ENCODE measurements around the gene TBK1. TPM values are rescaled to one million over a fixed set of nuclear protein-coding genes. Genes with fewer than 3 reads are reported as not detected.
"Not testable (repeated sequence)": the region's sequence is repeated elsewhere in the genome, so short reads cannot be mapped to it uniquely, and the experiment has no call there.

TBK1 gene
- total and polyA plus RNA-seq, 2 of the 13 experiments (the other 11 are each of a cell fraction or from before 2014, with no cell fraction given), result 10.3 to 25.2 TPM

DNA sequence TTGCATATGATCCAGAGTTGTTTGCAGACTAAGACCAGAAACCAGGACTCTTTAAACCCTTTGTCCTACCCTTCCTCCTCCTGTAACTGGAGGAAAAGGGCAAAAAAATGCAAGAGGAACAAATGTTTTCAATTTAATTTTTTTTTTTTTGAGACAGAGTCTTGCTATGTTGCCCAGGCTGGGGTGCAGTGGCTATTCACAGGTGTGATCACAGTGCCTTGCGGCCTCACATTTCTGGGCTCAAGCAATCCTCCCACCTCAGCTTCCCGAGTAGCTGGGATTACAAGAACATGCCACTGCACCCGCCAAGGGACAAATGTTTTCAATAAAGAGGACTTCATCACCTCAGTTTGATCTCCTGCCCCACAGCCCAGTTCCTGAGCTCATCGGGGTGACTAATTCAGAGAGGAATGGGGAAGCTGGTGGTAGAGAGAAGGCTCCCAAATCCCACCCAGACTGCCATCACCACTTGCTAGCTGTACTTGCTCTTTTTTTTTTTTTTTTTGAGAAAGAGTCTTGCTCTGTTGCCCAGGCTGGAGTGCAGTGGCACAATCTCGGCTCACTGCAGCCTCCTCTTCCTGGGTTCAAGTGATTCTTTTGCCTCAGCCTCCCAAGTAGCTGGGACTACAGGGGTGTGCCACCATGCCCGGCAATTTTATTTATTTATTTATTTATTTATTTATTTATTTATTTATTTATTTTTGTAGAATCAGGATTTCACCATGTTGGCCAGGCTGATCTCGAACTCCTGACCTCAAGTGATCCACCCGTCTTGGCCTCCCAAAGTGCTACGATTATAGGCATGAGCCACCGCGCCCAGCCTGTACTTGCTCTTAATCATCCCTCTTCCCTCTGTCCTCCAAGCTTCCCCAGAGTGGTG is 71.9 kb downstream of the TBK1 start:
- H3K4me3 ChIP-seq (replicated peaks in 1 of 3; ENCODE audit: insufficient read depth in 1 of 3, low read depth in 2 of 3, low read length in 3 of 3); H3K27me3 ChIP-seq (ENCODE audit: control insufficient read depth in 1 of 2, insufficient read depth in 2 of 2, low read length in 2 of 2); CTCF ChIA-PET (ENCODE audit: low intra/inter-chr PET ratio, low total read pairs); DNase-seq (ENCODE audit: low spot score); H3K79me2 ChIP-seq (ENCODE audit: insufficient read depth, low read length); H3K9ac ChIP-seq (ENCODE audit: insufficient read depth, low read depth, low read length); H4K20me1 ChIP-seq (ENCODE audit: insufficient read depth, low read length); POLR2A ChIA-PET; H3K36me3 ChIP-seq (replicated peaks in 1 of 2; ENCODE audit: control insufficient read depth in 1 of 2, insufficient read depth in 2 of 2, low read length in 2 of 2); in situ Hi-C loops (cut with HindIII; ENCODE audit: extremely low pct_ligation_motif_present, low pct_unique_long_range_greater_than_20kb); H3K9me3 ChIP-seq (ENCODE audit: low read length); H3K4me1 ChIP-seq (ENCODE audit: insufficient read depth, low read length); FAIRE-seq; intact Hi-C loops (cut with micrococcal nuclease; ENCODE audit: unreplicated experiment); H3K27ac ChIP-seq (ENCODE audit: extremely low read length, insufficient read depth, low read length); H2AFZ ChIP-seq (ENCODE audit: low read length); BruUV-seq (replicated peaks); ATAC-seq; H3K4me2 ChIP-seq (ENCODE audit: low read depth, low read length): not testable (repeated sequence)
- 68% methylated on average over 11 of the region's 11 CpGs for WGBS (ENCODE audit: low lambda C conversion rate)

DNA sequence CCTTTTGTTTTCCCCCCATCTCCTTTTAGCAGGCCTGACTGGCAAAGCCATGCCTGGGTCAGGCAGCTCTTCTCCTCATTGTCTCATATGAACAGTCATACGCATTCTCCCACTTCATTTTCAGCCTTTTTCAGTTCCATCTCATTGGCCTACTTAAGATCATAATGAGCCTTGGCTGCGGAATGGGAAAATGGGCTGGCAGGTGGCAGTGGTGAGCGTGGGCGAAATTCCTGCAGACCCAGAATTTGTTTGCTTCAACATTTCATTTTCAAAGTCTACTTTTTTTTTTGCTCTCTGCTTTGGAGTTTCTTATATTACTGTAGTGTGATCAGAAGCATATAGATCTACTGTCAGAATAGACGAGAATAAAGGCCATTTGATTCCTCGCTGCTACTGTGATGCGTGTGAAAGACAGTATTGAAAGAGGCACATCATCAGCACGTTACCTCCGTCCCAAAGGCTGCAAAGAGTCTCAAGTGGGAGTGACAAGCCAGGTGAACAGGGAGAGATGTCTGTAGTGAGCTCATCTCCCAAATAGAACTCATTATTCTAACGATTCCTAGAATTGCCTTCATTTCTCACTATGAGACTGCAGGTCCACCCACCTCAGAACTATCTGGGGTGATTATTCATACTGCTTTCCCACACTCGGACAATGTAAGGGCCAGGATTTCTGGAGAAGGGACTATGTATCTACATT is 73.7 kb downstream of the TBK1 start:
- Histone ChIP-seq H4K20me1 (ENCODE audit: insufficient read depth, low read length) (no peaks in the 10 kb centered on the region), H3K9ac (ENCODE audit: insufficient read depth, low read depth, low read length) (no peak overlapping the region), H3K9me3 (ENCODE audit: low read length) (no peaks in the 10 kb centered on the region), H3K4me2 (ENCODE audit: low read depth, low read length) (no peak overlapping the region), H3K27me3 (ENCODE audit: control insufficient read depth in 1 of 2, insufficient read depth in 2 of 2, low read length in 2 of 2) (0 out of 5 replicates have a peak, but pooled peaks cover 0 to 2% of the 10 kb centered on the region in 2 experiments), H3K36me3 (replicated peaks in 1 of 2; ENCODE audit: control insufficient read depth in 1 of 2, insufficient read depth in 2 of 2, low read length in 2 of 2) (no peaks in the 10 kb centered on the region), H2AFZ (ENCODE audit: low read length) (no peak overlapping the region), H3K4me3 (replicated peaks in 1 of 3; ENCODE audit: insufficient read depth in 1 of 3, low read depth in 2 of 3, low read length in 3 of 3) (no peak overlapping the region), H3K79me2 (ENCODE audit: insufficient read depth, low read length) (no peaks in the 10 kb centered on the region), H3K27ac (ENCODE audit: extremely low read length, insufficient read depth, low read length) (no peak overlapping the region), H3K4me1 (ENCODE audit: insufficient read depth, low read length) (0 out of 2 replicates have a peak, but pooled peaks cover 8% of the 10 kb centered on the region)
- ChIA-PET POLR2A (no interaction called here), CTCF (ENCODE audit: low intra/inter-chr PET ratio, low total read pairs) (no interaction called here)
- in situ Hi-C loops (cut with HindIII; ENCODE audit: extremely low pct_ligation_motif_present, low pct_unique_long_range_greater_than_20kb) (no loop called here), intact Hi-C loops (cut with micrococcal nuclease; ENCODE audit: unreplicated experiment) (no loop called here)
- no peak for DNase-seq (ENCODE audit: low spot score)
- 27% methylated on average over 11 of the region's 11 CpGs for WGBS (ENCODE audit: low lambda C conversion rate)
- no TSS peak for BruUV-seq (replicated peaks)
- ATAC-seq, result no peak
- FAIRE-seq, result no peak
- TF ChIP-seq ZNF326 (CRISPR knock-in tag; IDR thresholded peaks at IDR 0.05; ENCODE audit: borderline replicate concordance) (no peak), MEIS2 (CRISPR knock-in tag; IDR thresholded peaks at IDR 0.05) (no peak), CENPX (CRISPR knock-in tag; IDR thresholded peaks at IDR 0.05) (no peak), NFIC (IDR thresholded peaks at IDR 0.05; ENCODE audit: low read length) (no peak), TEAD2 (CRISPR knock-in tag; IDR thresholded peaks at IDR 0.05) (no peak), SNAPC2 (CRISPR knock-in tag; IDR thresholded peaks at IDR 0.05) (no peak), NCOA5 (CRISPR knock-in tag; IDR thresholded peaks at IDR 0.05) (no peak), ZNF629 (CRISPR knock-in tag; conservative IDR thresholded peaks at IDR 0.05) (no peak), CCDC6 (CRISPR knock-in tag; IDR thresholded peaks at IDR 0.05) (no peak)
- TF ChIP-seq, protein P1, sequence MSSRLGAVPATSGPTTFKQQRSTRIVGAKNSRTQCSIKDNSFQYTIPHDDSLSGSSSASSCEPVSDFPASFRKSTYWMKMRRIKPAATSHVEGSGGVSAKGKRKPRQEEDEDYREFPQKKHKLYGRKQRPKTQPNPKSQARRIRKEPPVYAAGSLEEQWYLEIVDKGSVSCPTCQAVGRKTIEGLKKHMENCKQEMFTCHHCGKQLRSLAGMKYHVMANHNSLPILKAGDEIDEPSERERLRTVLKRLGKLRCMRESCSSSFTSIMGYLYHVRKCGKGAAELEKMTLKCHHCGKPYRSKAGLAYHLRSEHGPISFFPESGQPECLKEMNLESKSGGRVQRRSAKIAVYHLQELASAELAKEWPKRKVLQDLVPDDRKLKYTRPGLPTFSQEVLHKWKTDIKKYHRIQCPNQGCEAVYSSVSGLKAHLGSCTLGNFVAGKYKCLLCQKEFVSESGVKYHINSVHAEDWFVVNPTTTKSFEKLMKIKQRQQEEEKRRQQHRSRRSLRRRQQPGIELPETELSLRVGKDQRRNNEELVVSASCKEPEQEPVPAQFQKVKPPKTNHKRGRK (CRISPR knock-in tag; IDR thresholded peaks at IDR 0.05), result no peak
- TF ChIP-seq, protein P2, sequence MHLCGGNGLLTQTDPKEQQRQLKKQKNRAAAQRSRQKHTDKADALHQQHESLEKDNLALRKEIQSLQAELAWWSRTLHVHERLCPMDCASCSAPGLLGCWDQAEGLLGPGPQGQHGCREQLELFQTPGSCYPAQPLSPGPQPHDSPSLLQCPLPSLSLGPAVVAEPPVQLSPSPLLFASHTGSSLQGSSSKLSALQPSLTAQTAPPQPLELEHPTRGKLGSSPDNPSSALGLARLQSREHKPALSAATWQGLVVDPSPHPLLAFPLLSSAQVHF (CRISPR knock-in tag; IDR thresholded peaks at IDR 0.05), result no peak
